HEK293 (cell line): Measurements from ENCODE around the gene CCL18.

Experiments
- CTCF ChIP-seq: fragments of 450-650 bp; formaldehyde crosslinking; IDR thresholded peaks from 2 replicates; pipeline ENCODE4 v1.5.1; 2016; ENCODE audit warnings: missing biosample characterization, missing genetic modification characterization
- HIC1 ChIP-seq: fragments of 450-650 bp; formaldehyde crosslinking; IDR thresholded peaks from 2 replicates; pipeline ENCODE4 v1.5.1; 2016; ENCODE audit warnings: missing biosample characterization, missing genetic modification characterization
- KLF17 ChIP-seq: fragments of 450-650 bp; formaldehyde crosslinking; IDR thresholded peaks from 2 replicates; pipeline ENCODE4 v1.5.1; 2016; ENCODE audit warnings: missing biosample characterization, missing genetic modification characterization
- RBAK ChIP-seq: fragments of 450-650 bp; formaldehyde crosslinking; IDR thresholded peaks from 2 replicates; pipeline ENCODE4 v1.5.1; 2016; ENCODE audit warnings: missing biosample characterization, missing genetic modification characterization
- ZBTB11 ChIP-seq: fragments of 450-650 bp; formaldehyde crosslinking; conservative IDR thresholded peaks from 2 replicates; pipeline ENCODE4 v1.5.1; 2016; ENCODE audit warnings: low read depth, missing biosample characterization, missing genetic modification characterization
- ZBTB26 ChIP-seq: fragments of 450-650 bp; formaldehyde crosslinking; optimal IDR thresholded peaks from 2 replicates; pipeline ENCODE3; 2016; ENCODE audit warnings: missing biosample characterization, mild to moderate bottlenecking, missing genetic modification characterization
- ZFP69B ChIP-seq: fragments of 450-650 bp; formaldehyde crosslinking; IDR thresholded peaks from 2 replicates; pipeline ENCODE4 v1.5.1; 2016; ENCODE audit warnings: missing biosample characterization, missing genetic modification characterization
- ZNF433 ChIP-seq: fragments of 450-650 bp; formaldehyde crosslinking; IDR thresholded peaks from 2 replicates; pipeline ENCODE4 v1.5.1; 2016; ENCODE audit warnings: missing biosample characterization, missing genetic modification characterization, low read depth

GRCh38 chr17:36049643-36050042 lies 14.4 kb upstream of the CCL18 start:
- no peak for TF ChIP-seq ZBTB11 (tag by site-specific recombination)
- no peak for TF ChIP-seq RBAK (tag by site-specific recombination)
- no peak for TF ChIP-seq HIC1 (tag by site-specific recombination)
- no peak for TF ChIP-seq KLF17
- TF ChIP-seq ZBTB26 (tag by site-specific recombination) = no peak
- no peak for TF ChIP-seq ZNF433 (tag by site-specific recombination)
- TF ChIP-seq ZFP69B = no peak
- TF ChIP-seq CTCF (tag by site-specific recombination) = no peak
